ENCODE measurements around the gene NACC2. TPM values are rescaled to one million over a fixed set of nuclear protein-coding genes. Genes with fewer than 3 reads are reported as not detected.

NACC2 gene
- total RNA-seq, 1 experiment from 2014 or later: not detected

DNA sequence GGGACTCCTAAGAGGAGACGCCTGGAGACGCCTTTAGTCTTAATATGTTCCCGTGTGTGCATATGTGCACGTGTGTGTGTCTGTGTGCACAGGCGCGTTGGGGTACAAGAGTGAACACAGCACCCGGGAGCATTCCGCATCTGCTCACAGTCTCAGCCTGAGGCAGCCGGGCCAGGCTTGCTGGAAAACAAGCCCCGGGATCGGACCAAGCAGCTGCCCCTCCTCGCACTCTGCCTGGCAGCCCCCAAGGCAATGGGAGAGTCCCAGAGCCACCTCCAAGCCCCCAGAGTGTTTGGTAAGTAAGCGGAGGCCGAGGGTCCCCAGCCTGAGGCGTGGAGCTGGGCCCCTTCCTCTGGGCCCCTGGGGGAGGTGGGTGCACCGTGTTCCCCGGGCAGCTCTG is 106.6 kb downstream of the NACC2 start:
- Histone ChIP-seq H3K9me3 (ENCODE audit: low read length) (no peaks in the 10 kb centered on the region), H4K20me1 (ENCODE audit: insufficient read depth, low read depth, low read length) (no peaks in the 10 kb centered on the region; the same call in 1 of the 2 replicates), H3K36me3 (ENCODE audit: insufficient read depth, low read length) (no peaks in the 10 kb centered on the region), H3K27me3 (ENCODE audit: low read length) (no peaks in the 10 kb centered on the region), H3K4me3 (ENCODE audit: low read length) (no peak overlapping the region), H3K79me2 (ENCODE audit: low read length) (no peaks in the 10 kb centered on the region), H3K27ac (ENCODE audit: low read length) (no peak overlapping the region), H3K9me2 (replicated peaks; ENCODE audit: insufficient read depth, low read length) (no peaks in the 10 kb centered on the region), H3K9ac (ENCODE audit: low read length) (no peak overlapping the region), H3K4me2 (ENCODE audit: low read depth, low read length, poor library complexity, severe bottlenecking) (no peak overlapping the region), H3K4me1 (ENCODE audit: low read length) (peaks cover 11% of the 10 kb centered on the region), H2AFZ (ENCODE audit: low read length) (no peak overlapping the region)
- no peak for DNase-seq

DNA sequence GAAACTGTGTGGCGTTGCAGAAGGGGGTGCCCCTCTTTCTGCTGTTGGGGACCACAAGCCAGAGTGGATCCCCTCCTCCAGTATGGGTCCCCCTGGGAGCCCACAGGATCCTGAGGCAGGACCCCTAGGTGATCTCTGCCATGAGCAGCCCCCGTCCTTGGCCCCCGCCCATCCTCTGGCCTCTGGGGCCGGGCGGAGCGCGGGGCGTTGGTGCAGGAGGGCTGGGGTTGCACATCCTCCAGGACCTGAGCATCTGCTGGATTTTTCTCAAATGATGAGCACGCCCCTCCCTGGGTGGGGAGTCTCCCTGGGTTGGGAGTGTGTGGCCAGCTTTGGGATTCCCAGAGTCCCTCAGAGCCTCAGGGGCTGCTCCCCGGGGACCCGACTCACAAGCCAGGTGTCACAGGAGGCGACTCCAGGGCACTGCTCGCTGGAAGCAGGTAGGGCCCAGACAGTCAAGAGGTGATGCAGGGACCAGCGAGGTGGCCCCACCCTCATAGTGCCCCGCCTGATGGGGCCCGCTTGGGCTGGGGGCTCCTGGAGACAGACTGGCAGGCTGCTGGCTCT is 107.2 kb downstream of the NACC2 start:
- no peaks in the 10 kb centered on the region for H3K9me2 ChIP-seq (replicated peaks; ENCODE audit: insufficient read depth, low read length)
- no peaks in the 10 kb centered on the region for H3K9me3 ChIP-seq (ENCODE audit: low read length)
- H3K4me3 ChIP-seq (ENCODE audit: low read length): no peak overlapping the region
- no peak overlapping the region for H3K27ac ChIP-seq (ENCODE audit: low read length)
- no peaks in the 10 kb centered on the region for H3K27me3 ChIP-seq (ENCODE audit: low read length)
- no peak overlapping the region for H3K9ac ChIP-seq (ENCODE audit: low read length)
- no peak for DNase-seq
- no peaks in the 10 kb centered on the region; the same call in 1 of the 2 replicates for H4K20me1 ChIP-seq (ENCODE audit: insufficient read depth, low read depth, low read length)
- peaks cover 7% of the 10 kb centered on the region for H3K4me1 ChIP-seq (ENCODE audit: low read length)
- no peaks in the 10 kb centered on the region for H3K79me2 ChIP-seq (ENCODE audit: low read length)
- no peaks in the 10 kb centered on the region for H3K36me3 ChIP-seq (ENCODE audit: insufficient read depth, low read length)
- H3K4me2 ChIP-seq (ENCODE audit: low read depth, low read length, poor library complexity, severe bottlenecking): no peak overlapping the region
- no peak overlapping the region for H2AFZ ChIP-seq (ENCODE audit: low read length)

DNA sequence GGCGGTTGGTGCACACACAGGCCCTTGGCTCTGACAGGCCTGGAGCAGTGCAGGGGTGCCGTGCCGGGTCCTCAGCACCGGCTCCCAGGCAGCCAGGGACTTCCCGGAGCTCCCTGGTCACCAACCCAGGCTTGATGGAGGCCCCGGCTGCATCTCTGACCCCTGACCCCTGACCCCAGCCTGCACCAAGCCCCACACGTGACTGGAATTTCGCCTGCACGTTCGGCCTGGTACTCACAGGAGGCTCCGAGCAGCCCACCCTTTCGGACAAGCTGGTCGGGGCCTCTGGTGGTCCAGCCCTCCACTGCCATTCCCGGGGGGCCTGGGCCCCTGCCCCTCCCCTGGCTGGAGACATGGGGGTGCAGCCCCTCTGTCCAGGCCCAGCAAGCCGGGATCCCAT is 108.5 kb downstream of the NACC2 start:
- Histone ChIP-seq H4K20me1 (ENCODE audit: insufficient read depth, low read depth, low read length) (no peaks in the 10 kb centered on the region; the same call in 1 of the 2 replicates), H3K4me1 (ENCODE audit: low read length) (no peaks in the 10 kb centered on the region), H2AFZ (ENCODE audit: low read length) (no peak overlapping the region), H3K4me3 (ENCODE audit: low read length) (no peak overlapping the region), H3K27ac (ENCODE audit: low read length) (no peak overlapping the region), H3K9me3 (ENCODE audit: low read length) (no peaks in the 10 kb centered on the region), H3K36me3 (ENCODE audit: insufficient read depth, low read length) (no peaks in the 10 kb centered on the region), H3K4me2 (ENCODE audit: low read depth, low read length, poor library complexity, severe bottlenecking) (no peak overlapping the region), H3K79me2 (ENCODE audit: low read length) (no peaks in the 10 kb centered on the region), H3K27me3 (ENCODE audit: low read length) (no peaks in the 10 kb centered on the region), H3K9me2 (replicated peaks; ENCODE audit: insufficient read depth, low read length) (no peaks in the 10 kb centered on the region), H3K9ac (ENCODE audit: low read length) (no peak overlapping the region)
- DNase-seq: no peak

DNA sequence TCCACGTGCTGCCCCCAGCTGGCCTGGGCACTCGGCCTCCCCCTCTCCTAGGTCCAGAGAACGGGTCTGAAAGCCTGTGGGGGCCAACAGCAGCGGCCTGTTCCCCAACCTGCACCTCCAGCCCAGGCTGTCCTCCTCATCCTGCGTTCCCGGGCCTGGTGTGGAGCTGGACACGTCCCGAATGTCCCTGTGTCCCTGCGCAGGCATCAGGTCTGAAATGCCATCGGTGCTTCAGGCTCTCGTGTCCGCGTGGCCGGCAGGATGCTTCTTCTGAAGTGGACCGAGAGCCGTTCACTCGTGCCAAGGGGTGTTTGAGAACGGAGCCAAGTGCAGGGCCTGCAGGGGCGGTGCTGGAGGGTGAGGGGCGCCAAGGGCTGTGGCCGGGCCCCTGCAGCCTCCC is 109.2 kb downstream of the NACC2 start:
- no peaks in the 10 kb centered on the region for H3K79me2 ChIP-seq (ENCODE audit: low read length)
- H2AFZ ChIP-seq (ENCODE audit: low read length): no peak overlapping the region
- no peak overlapping the region for H3K4me2 ChIP-seq (ENCODE audit: low read depth, low read length, poor library complexity, severe bottlenecking)
- no peak overlapping the region for H3K27ac ChIP-seq (ENCODE audit: low read length)
- H3K36me3 ChIP-seq (ENCODE audit: insufficient read depth, low read length): no peaks in the 10 kb centered on the region
- H3K9ac ChIP-seq (ENCODE audit: low read length): no peak overlapping the region
- no peaks in the 10 kb centered on the region for H3K9me3 ChIP-seq (ENCODE audit: low read length)
- H3K9me2 ChIP-seq (replicated peaks; ENCODE audit: insufficient read depth, low read length): no peaks in the 10 kb centered on the region
- H3K4me1 ChIP-seq (ENCODE audit: low read length): no peaks in the 10 kb centered on the region
- no peaks in the 10 kb centered on the region for H3K27me3 ChIP-seq (ENCODE audit: low read length)
- H3K4me3 ChIP-seq (ENCODE audit: low read length): no peak overlapping the region
- no peaks in the 10 kb centered on the region; the same call in 1 of the 2 replicates for H4K20me1 ChIP-seq (ENCODE audit: insufficient read depth, low read depth, low read length)
- DNase-seq: no peak

DNA sequence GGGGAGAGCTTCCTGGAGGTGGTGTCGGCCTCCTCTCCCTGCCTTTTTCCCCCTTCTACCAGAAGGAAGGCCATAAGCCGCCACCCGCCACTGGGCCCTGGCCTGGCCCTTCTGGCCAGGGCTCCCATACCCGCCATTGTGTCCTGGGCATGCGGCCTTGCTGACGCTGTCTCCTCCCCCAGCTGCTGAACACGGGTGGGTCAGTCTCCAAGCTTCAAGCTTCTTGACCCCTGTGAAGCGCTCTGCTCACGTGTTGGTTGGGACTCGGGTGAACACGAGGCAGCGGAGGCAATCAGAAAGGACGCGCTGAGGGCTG is 109.7 kb downstream of the NACC2 start:
- no peaks in the 10 kb centered on the region for H3K4me1 ChIP-seq (ENCODE audit: low read length)
- DNase-seq: no peak
- H3K9me2 ChIP-seq (replicated peaks; ENCODE audit: insufficient read depth, low read length): no peaks in the 10 kb centered on the region
- H3K79me2 ChIP-seq (ENCODE audit: low read length): no peaks in the 10 kb centered on the region
- H3K4me2 ChIP-seq (ENCODE audit: low read depth, low read length, poor library complexity, severe bottlenecking): no peak overlapping the region
- H3K9me3 ChIP-seq (ENCODE audit: low read length): no peaks in the 10 kb centered on the region
- no peaks in the 10 kb centered on the region for H3K27me3 ChIP-seq (ENCODE audit: low read length)
- H4K20me1 ChIP-seq (ENCODE audit: insufficient read depth, low read depth, low read length): no peaks in the 10 kb centered on the region; the same call in 1 of the 2 replicates
- H2AFZ ChIP-seq (ENCODE audit: low read length): no peak overlapping the region
- no peak overlapping the region for H3K27ac ChIP-seq (ENCODE audit: low read length)
- H3K9ac ChIP-seq (ENCODE audit: low read length): no peak overlapping the region
- H3K4me3 ChIP-seq (ENCODE audit: low read length): no peak overlapping the region
- no peaks in the 10 kb centered on the region for H3K36me3 ChIP-seq (ENCODE audit: insufficient read depth, low read length)

DNA sequence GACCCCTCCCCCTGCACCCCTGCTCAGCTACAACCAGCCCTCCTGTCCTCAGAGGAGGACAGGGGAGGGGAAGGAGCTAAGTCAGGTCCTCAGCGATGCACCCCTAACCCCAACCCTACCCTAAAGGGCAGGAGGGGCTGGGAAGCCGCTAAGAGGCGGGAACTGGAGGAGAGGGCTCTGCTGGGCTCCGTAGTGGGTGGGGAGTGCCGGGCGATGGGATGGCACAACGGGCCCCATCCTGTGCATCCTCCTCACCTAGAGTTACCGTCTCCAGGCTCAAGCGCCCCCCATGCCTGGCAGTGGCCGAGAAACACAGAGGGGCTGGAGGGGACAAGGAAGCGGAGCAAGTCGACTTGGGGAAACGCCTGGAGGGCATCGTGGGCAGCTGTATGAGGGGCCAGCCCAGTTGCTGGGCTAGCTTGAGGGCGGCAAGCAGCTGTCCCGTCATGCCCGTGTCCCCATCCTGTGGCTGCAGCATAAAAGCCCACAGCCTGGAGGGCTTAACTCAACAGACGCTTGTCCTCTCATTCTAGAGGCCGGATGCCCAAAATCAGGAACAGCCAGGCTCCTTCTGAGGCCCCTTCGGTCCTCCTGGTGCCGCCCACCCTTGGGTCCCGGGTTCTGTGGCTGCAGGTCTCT is 110.9 kb downstream of the NACC2 start:
- Histone ChIP-seq H3K27ac (ENCODE audit: low read length) (no peak overlapping the region), H3K9ac (ENCODE audit: low read length) (no peak overlapping the region), H3K4me2 (ENCODE audit: low read depth, low read length, poor library complexity, severe bottlenecking) (no peak overlapping the region), H3K27me3 (ENCODE audit: low read length) (no peaks in the 10 kb centered on the region), H3K4me3 (ENCODE audit: low read length) (no peak overlapping the region), H2AFZ (ENCODE audit: low read length) (no peak overlapping the region), H3K4me1 (ENCODE audit: low read length) (peaks cover 1% of the 10 kb centered on the region), H3K36me3 (ENCODE audit: insufficient read depth, low read length) (no peaks in the 10 kb centered on the region), H3K9me3 (ENCODE audit: low read length) (no peaks in the 10 kb centered on the region), H4K20me1 (ENCODE audit: insufficient read depth, low read depth, low read length) (no peaks in the 10 kb centered on the region; the same call in 1 of the 2 replicates), H3K79me2 (ENCODE audit: low read length) (no peaks in the 10 kb centered on the region), H3K9me2 (replicated peaks; ENCODE audit: insufficient read depth, low read length) (no peaks in the 10 kb centered on the region)
- DNase-seq: no peak

DNA sequence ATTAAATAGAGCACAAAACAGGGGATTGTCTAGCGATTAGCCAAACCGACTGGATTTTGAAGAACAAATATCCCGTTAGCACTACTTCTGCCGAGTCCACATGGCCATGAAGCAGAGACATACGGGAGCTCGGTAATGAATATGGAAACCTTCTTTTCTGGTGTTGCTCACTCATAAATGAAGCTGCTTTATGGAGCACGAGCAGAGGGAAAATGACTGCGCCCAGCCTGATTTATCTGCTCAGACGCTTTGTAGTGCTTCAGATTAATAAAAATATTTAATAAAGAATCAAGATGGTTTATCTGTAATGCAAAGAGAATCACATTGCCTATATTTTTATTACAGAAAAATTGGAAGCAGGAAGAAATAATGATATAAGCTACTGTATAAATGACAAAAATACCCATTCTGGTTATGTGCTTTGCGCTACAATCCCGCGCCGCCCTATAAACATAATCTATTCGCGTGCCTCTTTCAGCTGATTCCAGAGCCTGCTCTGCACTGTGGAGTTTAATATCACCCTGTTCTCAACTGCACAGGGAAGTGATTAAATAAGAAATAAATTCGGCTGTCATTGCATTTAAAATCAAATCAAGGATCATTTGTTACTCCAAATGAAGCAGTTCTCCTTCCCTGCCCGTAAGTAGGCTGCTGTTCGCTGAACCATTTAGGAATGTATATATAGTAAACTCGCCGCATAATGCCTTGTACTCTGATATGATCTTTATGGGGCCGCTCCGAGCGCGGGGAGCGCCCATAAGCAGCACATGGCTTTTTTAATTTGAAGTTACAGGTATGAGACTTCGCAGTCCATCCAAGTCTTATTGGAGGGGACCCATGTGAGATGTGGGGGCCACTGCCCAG is 111.6 kb downstream of the NACC2 start:
- H3K9me3 ChIP-seq (ENCODE audit: low read length): no peaks in the 10 kb centered on the region
- H3K9me2 ChIP-seq (replicated peaks; ENCODE audit: insufficient read depth, low read length): no peaks in the 10 kb centered on the region
- no peak overlapping the region for H3K4me2 ChIP-seq (ENCODE audit: low read depth, low read length, poor library complexity, severe bottlenecking)
- no peak for DNase-seq
- H3K9ac ChIP-seq (ENCODE audit: low read length): no peak overlapping the region
- no peaks in the 10 kb centered on the region for H3K27me3 ChIP-seq (ENCODE audit: low read length)
- no peak overlapping the region for H3K4me3 ChIP-seq (ENCODE audit: low read length)
- no peak overlapping the region for H3K27ac ChIP-seq (ENCODE audit: low read length)
- peaks cover 9% of the 10 kb centered on the region for H3K4me1 ChIP-seq (ENCODE audit: low read length)
- H4K20me1 ChIP-seq (ENCODE audit: insufficient read depth, low read depth, low read length): no peaks in the 10 kb centered on the region; the same call in 1 of the 2 replicates
- H3K79me2 ChIP-seq (ENCODE audit: low read length): no peaks in the 10 kb centered on the region
- no peaks in the 10 kb centered on the region for H3K36me3 ChIP-seq (ENCODE audit: insufficient read depth, low read length)
- no peak overlapping the region for H2AFZ ChIP-seq (ENCODE audit: low read length)

DNA sequence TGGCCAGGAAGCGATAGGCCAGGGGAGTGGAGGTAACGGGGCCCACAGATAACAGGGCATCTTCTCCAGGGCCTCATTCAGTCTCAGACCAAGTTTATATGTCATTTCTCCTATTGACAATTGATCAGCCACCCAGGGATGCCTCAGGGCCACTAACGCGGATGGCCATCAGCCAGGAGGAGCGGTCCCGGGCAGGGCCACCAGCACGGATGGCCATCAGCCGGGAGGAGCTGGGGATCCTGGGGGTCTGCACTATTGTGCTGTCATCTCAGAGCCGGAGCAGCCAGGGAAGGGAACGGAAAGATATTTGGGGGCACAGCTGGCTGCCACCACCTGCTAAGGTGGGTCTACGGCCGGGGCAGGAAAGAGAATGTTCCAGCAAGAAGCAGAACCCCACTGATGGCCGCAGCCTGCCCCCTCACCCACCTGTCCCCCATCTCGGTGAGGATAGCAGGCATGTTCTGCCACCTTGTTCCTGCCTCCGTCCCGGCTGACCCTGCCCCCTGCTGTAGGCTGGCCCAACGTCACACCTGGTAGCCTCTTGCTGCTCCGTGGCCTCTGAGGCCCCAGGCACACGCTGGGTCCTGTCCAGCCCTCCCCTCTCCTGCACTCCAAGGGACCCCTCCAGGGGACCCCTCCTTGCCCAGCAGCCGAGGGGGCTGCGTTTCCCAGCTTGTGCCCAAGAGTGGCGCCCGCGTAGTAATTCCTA is 112.4 kb downstream of the NACC2 start:
- H3K79me2 ChIP-seq (ENCODE audit: low read length): no peaks in the 10 kb centered on the region
- H3K9me3 ChIP-seq (ENCODE audit: low read length): no peaks in the 10 kb centered on the region
- H3K9ac ChIP-seq (ENCODE audit: low read length): no peak overlapping the region
- H3K9me2 ChIP-seq (replicated peaks; ENCODE audit: insufficient read depth, low read length): no peaks in the 10 kb centered on the region
- DNase-seq: no peak
- no peak overlapping the region for H2AFZ ChIP-seq (ENCODE audit: low read length)
- no peaks in the 10 kb centered on the region for H3K27me3 ChIP-seq (ENCODE audit: low read length)
- H3K4me2 ChIP-seq (ENCODE audit: low read depth, low read length, poor library complexity, severe bottlenecking): no peak overlapping the region
- H3K27ac ChIP-seq (ENCODE audit: low read length): no peak overlapping the region
- no peak overlapping the region for H3K4me3 ChIP-seq (ENCODE audit: low read length)
- H3K36me3 ChIP-seq (ENCODE audit: insufficient read depth, low read length): no peaks in the 10 kb centered on the region
- no peaks in the 10 kb centered on the region; the same call in 1 of the 2 replicates for H4K20me1 ChIP-seq (ENCODE audit: insufficient read depth, low read depth, low read length)
- H3K4me1 ChIP-seq (ENCODE audit: low read length): peaks cover 9% of the 10 kb centered on the region

Data from Karpas-422 (cell line).